Neural progenitor cell (in vitro differentiated cells): ENCODE data around the gene RIPOR3. TPM values are rescaled to one million over a fixed set of nuclear protein-coding genes. Genes with fewer than 3 reads are reported as not detected.

Experiments
- DNase-seq: peaks from one replicate; pipeline ENCODE4 v3.0.0-alpha.2; 2016; ENCODE audit warnings: low spot score
- H2AFZ ChIP-seq: fragments of 200-600 bp; sonication (generic); replicated peaks from 2 replicates; pipeline ENCODE4 v1.6.1; 2016; ENCODE audit warnings: antibody characterized with exemption
- H3F3A ChIP-seq: fragments of 200-600 bp; sonication (generic); 2 replicates; pipeline ENCODE4 v1.6.1; 2016; ENCODE audit warnings: antibody characterized with exemption, low read depth
- H3K27ac ChIP-seq: fragments of 200-600 bp; sonication (generic); 2 replicates; pipeline ENCODE4 v1.5.1; 2016; ENCODE audit warnings: mild to moderate bottlenecking
- H3K27me3 ChIP-seq: fragments of 200-600 bp; sonication (generic); 2 replicates; pipeline ENCODE4 v1.6.1; 2016; ENCODE audit warnings: mild to moderate bottlenecking, moderate library complexity
- H3K36me3 ChIP-seq: fragments of 200-600 bp; sonication (generic); 2 replicates; pipeline ENCODE4 v1.5.1; 2016
- H3K4me1 ChIP-seq: fragments of 200-600 bp; sonication (generic); 2 replicates; pipeline ENCODE4 v1.6.1; 2016; ENCODE audit warnings: mixed run types
- H3K4me2 ChIP-seq: fragments of 200-600 bp; sonication (generic); 2 replicates; pipeline ENCODE4 v1.6.1; 2016
- H3K4me3 ChIP-seq: fragments of 200-600 bp; sonication (generic); 2 replicates; pipeline ENCODE4 v1.5.1; 2016
- H3K79me2 ChIP-seq: fragments of 200-600 bp; sonication (generic); 2 replicates; pipeline ENCODE4 v1.6.1; 2016; ENCODE audit warnings: low read depth
- H3K9ac ChIP-seq: fragments of 200-600 bp; sonication (generic); 2 replicates; pipeline ENCODE4 v1.6.1; 2016
- H3K9me3 ChIP-seq: fragments of 200-600 bp; sonication (generic); 2 replicates; pipeline ENCODE4 v1.5.1; 2016; ENCODE audit warnings: low read depth
- H4K20me1 ChIP-seq: fragments of 200-600 bp; sonication (generic); 2 replicates; pipeline ENCODE4 v1.6.1; 2016; ENCODE audit warnings: low read depth
- H3K27ac Mint-ChIP-seq: 3 replicates; pipeline ENCODE4 v1.8.0; 2021; ENCODE audit warnings: mixed read lengths
- H3K27me3 Mint-ChIP-seq: 2 replicates; pipeline ENCODE4 v1.8.0; 2022; ENCODE audit warnings: low read depth, mild to moderate bottlenecking, inconsistent platforms, moderate library complexity, mixed read lengths; ENCODE audit not compliant: insufficient read depth
- H3K36me3 Mint-ChIP-seq: 3 replicates; pipeline ENCODE4 v1.8.0; 2021; ENCODE audit warnings: mixed read lengths
- H3K4me1 Mint-ChIP-seq: 3 replicates; pipeline ENCODE4 v1.8.0; 2021; ENCODE audit warnings: mixed read lengths
- H3K4me3 Mint-ChIP-seq: 3 replicates; pipeline ENCODE4 v1.8.0; 2021; ENCODE audit warnings: mild to moderate bottlenecking, moderate library complexity, mixed read lengths
- H3K9me3 Mint-ChIP-seq: 3 replicates; pipeline ENCODE4 v1.8.0; 2020; ENCODE audit warnings: mixed read lengths
- EZH2 ChIP-seq: fragments of 200-600 bp; sonication (generic); IDR thresholded peaks from 2 replicates; pipeline ENCODE4 v1.6.1; 2017; ENCODE audit warnings: antibody characterized with exemption, mild to moderate bottlenecking, moderate library complexity
- EZH2phosphoT487 ChIP-seq: fragments of 200-600 bp; sonication (generic); IDR thresholded peaks from 2 replicates; pipeline ENCODE4 v1.6.1; 2017; ENCODE audit warnings: antibody characterized with exemption
- total RNA-seq: library from RNA; depleted of rRNA; stranded (reverse); fragments of >200 nt; gene quantifications from 2 replicates; pipeline ENCODE4 v1.2.3, GENCODE V29; 2015; ENCODE audit warnings: low replicate concordance
- TF ChIP-seq, protein P1 (sequence below): fragments of 200-600 bp; sonication (generic); IDR thresholded peaks from 2 replicates; pipeline ENCODE4 v1.5.1; 2017; ENCODE audit warnings: antibody characterized with exemption, mild to moderate bottlenecking

Gene RIPOR3
- total RNA-seq, 1 donor from 2014 or later: 1.2 TPM

DNA sequence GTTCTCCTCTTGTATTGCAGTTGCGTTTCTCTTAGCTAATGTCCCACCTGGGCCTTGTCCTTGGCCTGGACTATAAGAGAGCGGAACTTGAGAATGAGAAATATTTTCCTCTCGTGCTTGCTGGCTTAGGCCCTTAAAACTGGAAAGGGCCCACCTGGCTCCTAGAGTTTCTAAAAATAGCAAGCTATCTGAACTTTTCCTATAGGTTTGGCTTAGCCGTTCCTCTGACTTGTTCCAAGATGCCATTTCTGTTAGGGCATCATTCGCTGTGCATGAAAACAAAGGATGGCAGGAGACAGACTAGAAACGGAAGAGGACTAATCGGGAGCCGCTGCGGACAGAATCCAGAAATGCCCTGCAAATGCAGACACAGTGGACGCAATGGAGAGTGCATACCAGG is 4.5 kb downstream of the RIPOR3 start:
- H3K36me3 ChIP-seq: no peaks in the 10 kb centered on the region
- Mint-ChIP-seq H3K9me3 (no peaks in the 10 kb centered on the region), H3K4me3 (no peak overlapping the region), H3K27me3 (peaks cover 11% of the 10 kb centered on the region), H3K4me1 (peaks cover 22% of the 10 kb centered on the region), H3K27ac (no peak overlapping the region), H3K36me3 (no peaks in the 10 kb centered on the region)
- TF ChIP-seq EZH2phosphoT487 (no peak), EZH2 (no peak)
- TF ChIP-seq, protein P1, sequence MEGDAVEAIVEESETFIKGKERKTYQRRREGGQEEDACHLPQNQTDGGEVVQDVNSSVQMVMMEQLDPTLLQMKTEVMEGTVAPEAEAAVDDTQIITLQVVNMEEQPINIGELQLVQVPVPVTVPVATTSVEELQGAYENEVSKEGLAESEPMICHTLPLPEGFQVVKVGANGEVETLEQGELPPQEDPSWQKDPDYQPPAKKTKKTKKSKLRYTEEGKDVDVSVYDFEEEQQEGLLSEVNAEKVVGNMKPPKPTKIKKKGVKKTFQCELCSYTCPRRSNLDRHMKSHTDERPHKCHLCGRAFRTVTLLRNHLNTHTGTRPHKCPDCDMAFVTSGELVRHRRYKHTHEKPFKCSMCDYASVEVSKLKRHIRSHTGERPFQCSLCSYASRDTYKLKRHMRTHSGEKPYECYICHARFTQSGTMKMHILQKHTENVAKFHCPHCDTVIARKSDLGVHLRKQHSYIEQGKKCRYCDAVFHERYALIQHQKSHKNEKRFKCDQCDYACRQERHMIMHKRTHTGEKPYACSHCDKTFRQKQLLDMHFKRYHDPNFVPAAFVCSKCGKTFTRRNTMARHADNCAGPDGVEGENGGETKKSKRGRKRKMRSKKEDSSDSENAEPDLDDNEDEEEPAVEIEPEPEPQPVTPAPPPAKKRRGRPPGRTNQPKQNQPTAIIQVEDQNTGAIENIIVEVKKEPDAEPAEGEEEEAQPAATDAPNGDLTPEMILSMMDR: no peak
- H3K27ac ChIP-seq: no peak overlapping the region
- H4K20me1 ChIP-seq: no peaks in the 10 kb centered on the region
- H3K27me3 ChIP-seq: no peaks in the 10 kb centered on the region
- no peaks in the 10 kb centered on the region for H3K79me2 ChIP-seq
- no peak overlapping the region for H2AFZ ChIP-seq
- no peaks in the 10 kb centered on the region for H3K9me3 ChIP-seq
- H3K4me2 ChIP-seq: no peak overlapping the region
- H3K4me3 ChIP-seq: no peak overlapping the region
- H3F3A ChIP-seq: peaks cover 18% of the 10 kb centered on the region
- H3K9ac ChIP-seq: no peak overlapping the region
- H3K4me1 ChIP-seq: peaks cover 21% of the 10 kb centered on the region
- no peak for DNase-seq

DNA sequence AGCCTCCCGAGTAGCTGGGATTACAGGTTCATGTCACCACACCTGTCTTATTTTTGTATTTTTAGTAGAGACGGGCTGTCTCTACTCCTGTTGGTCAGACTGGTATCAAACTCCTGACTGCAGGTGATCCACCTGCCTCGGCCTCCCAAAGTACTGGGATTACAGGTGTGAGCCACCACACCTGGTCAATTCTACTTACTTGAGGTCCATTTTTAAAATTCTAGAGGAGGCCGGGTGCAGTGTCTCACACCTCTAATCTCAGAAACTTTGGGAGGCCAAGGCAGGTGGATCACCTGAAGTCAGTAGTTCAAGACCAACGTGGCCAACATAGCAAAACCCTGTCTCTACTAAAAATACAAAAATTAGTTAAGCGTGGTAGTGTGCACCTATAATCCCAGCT is 7.8 kb downstream of the RIPOR3 start:
- no peak overlapping the region for H3K27ac Mint-ChIP-seq
- no peak for DNase-seq
- Histone ChIP-seq H3K9me3 (no peaks in the 10 kb centered on the region), H3K36me3 (no peaks in the 10 kb centered on the region), H4K20me1 (no peaks in the 10 kb centered on the region), H3F3A (no peaks in the 10 kb centered on the region), H3K27me3 (no peaks in the 10 kb centered on the region), H3K4me3 (no peak overlapping the region), H2AFZ (no peak overlapping the region), H3K79me2 (no peaks in the 10 kb centered on the region), H3K27ac (no peak overlapping the region), H3K9ac (no peak overlapping the region), H3K4me2 (no peak overlapping the region), H3K4me1 (peaks cover 9% of the 10 kb centered on the region)
- no peaks in the 10 kb centered on the region for H3K36me3 Mint-ChIP-seq
- TF ChIP-seq, protein P1: no peak
- TF ChIP-seq EZH2 (no peak), EZH2phosphoT487 (no peak)
- H3K9me3 Mint-ChIP-seq: no peaks in the 10 kb centered on the region
- peaks cover 5% of the 10 kb centered on the region for H3K27me3 Mint-ChIP-seq
- H3K4me1 Mint-ChIP-seq: peaks cover 11% of the 10 kb centered on the region
- H3K4me3 Mint-ChIP-seq: no peak overlapping the region

DNA sequence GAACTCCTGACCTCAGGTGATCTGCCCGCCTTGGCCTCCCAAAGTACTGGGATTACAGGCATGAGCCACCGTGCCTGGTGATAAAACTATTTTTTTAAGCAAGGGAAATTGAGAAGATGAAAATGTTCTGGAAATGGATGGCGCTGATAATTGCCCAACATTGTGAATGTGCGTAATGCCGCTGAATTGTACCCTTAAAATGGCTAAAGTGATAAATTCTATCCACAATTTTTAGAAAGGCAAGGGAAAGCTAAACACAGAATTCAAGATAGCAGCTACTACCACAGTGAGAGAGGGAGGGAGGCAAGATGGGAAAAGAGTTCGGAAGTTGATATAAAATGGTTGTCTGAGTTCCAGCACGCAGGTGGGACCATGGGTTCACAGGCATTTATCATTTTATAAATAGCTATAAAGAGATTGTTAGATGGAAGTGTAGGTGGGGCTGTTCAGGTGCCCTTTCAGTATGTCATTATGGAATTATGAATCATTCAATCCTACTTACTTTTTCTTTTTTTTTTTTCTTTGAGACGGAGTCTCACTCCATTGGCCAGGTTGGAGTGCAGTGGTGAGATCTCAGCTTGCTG is 8.3 kb downstream of the RIPOR3 start:
- TF ChIP-seq, protein P1: no peak
- TF ChIP-seq EZH2phosphoT487: no peak
- DNase-seq: no peak
- H3K79me2 ChIP-seq: no peaks in the 10 kb centered on the region
- H3K4me1 ChIP-seq: peaks cover 9% of the 10 kb centered on the region
- no peak overlapping the region for H3K9ac ChIP-seq
- H3K9me3 ChIP-seq: no peaks in the 10 kb centered on the region
- no peaks in the 10 kb centered on the region for H3K36me3 ChIP-seq
- H3K27ac Mint-ChIP-seq: no peak overlapping the region
- no peak overlapping the region for H3K4me3 ChIP-seq
- peaks cover 14% of the 10 kb centered on the region for H3K4me1 Mint-ChIP-seq
- H3K9me3 Mint-ChIP-seq: no peaks in the 10 kb centered on the region
- no peaks in the 10 kb centered on the region for H3F3A ChIP-seq
- H3K4me3 Mint-ChIP-seq: no peak overlapping the region
- no peaks in the 10 kb centered on the region for H3K36me3 Mint-ChIP-seq
- H3K27me3 Mint-ChIP-seq: peaks cover 6% of the 10 kb centered on the region
- no peaks in the 10 kb centered on the region for H4K20me1 ChIP-seq
- no peak overlapping the region for H3K27ac ChIP-seq
- no peak overlapping the region for H2AFZ ChIP-seq
- H3K4me2 ChIP-seq: no peak overlapping the region
- H3K27me3 ChIP-seq: no peaks in the 10 kb centered on the region
